ENCODE measurements around the gene TNFSF13. TPM values are rescaled to one million over a fixed set of nuclear protein-coding genes. Genes with fewer than 3 reads are reported as not detected.
A peak's percentile ranks its signal among the peaks of the same experiment; 100 is the strongest.

Gene TNFSF13
- total RNA-seq, 2 donors from 2014 or later, result 11.0 to 16.9 TPM

GRCh38 chr17:7548585-7549400, 9.8 kb upstream of the TNFSF13 start, which contains the start of gene TNFSF12:
Gene TNFSF12 (plus strand): TSS chr17:7549058. CDS start chr17:7549154, 96 bp downstream.
- TF ChIP-seq, protein P1, sequence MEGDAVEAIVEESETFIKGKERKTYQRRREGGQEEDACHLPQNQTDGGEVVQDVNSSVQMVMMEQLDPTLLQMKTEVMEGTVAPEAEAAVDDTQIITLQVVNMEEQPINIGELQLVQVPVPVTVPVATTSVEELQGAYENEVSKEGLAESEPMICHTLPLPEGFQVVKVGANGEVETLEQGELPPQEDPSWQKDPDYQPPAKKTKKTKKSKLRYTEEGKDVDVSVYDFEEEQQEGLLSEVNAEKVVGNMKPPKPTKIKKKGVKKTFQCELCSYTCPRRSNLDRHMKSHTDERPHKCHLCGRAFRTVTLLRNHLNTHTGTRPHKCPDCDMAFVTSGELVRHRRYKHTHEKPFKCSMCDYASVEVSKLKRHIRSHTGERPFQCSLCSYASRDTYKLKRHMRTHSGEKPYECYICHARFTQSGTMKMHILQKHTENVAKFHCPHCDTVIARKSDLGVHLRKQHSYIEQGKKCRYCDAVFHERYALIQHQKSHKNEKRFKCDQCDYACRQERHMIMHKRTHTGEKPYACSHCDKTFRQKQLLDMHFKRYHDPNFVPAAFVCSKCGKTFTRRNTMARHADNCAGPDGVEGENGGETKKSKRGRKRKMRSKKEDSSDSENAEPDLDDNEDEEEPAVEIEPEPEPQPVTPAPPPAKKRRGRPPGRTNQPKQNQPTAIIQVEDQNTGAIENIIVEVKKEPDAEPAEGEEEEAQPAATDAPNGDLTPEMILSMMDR (IDR thresholded peaks at IDR 0.05), result peak in 1 of 2 donors; percentile 60
- DNase-seq (ENCODE audit: low spot score), result no peak
- no peaks in the 10 kb centered on the region for H3K27me3 ChIP-seq
- peaks cover 0 to 22% of the 10 kb centered on the region in 2 donors for H3K4me1 ChIP-seq
- H3K9me3 ChIP-seq, result no peaks in the 10 kb centered on the region
- no peaks in the 10 kb centered on the region for H3K36me3 ChIP-seq
- H3K4me3 ChIP-seq, result peak within 1 kb of the TSS; percentile 54 to 61
- H3K27ac ChIP-seq, result peak within 1 kb of the TSS; percentile 80 to 95

- H3K36me3 ChIP-seq, result no peaks in the 10 kb centered on the region
- peak overlapping the region; percentile 54 to 61 for H3K4me3 ChIP-seq
- no peaks in the 10 kb centered on the region for H3K9me3 ChIP-seq
- TF ChIP-seq, protein P1 (IDR thresholded peaks at IDR 0.05), result no peak
- peak overlapping the region; percentile 80 to 95 for H3K27ac ChIP-seq
- H3K27me3 ChIP-seq, result no peaks in the 10 kb centered on the region
- H3K4me1 ChIP-seq, result peaks cover 0 to 22% of the 10 kb centered on the region in 2 donors
- DNase-seq (ENCODE audit: low spot score), result no peak
Measured at GRCh38 chr17:7549401-7550055, 9.0 kb upstream of the TNFSF13 start.

- Histone ChIP-seq H3K9me3 (no peaks in the 10 kb centered on the region), H3K27me3 (no peaks in the 10 kb centered on the region), H3K27ac (peak overlapping the region; percentile 80 to 95), H3K4me1 (peaks cover 0 to 22% of the 10 kb centered on the region in 2 donors), H3K36me3 (no peaks in the 10 kb centered on the region), H3K4me3 (no peak overlapping the region)
- DNase-seq (ENCODE audit: low spot score), result no peak
- TF ChIP-seq, protein P1 (IDR thresholded peaks at IDR 0.05), result no peak
Measured at GRCh38 chr17:7550344-7550743, 8.2 kb upstream of the TNFSF13 start.

DNA sequence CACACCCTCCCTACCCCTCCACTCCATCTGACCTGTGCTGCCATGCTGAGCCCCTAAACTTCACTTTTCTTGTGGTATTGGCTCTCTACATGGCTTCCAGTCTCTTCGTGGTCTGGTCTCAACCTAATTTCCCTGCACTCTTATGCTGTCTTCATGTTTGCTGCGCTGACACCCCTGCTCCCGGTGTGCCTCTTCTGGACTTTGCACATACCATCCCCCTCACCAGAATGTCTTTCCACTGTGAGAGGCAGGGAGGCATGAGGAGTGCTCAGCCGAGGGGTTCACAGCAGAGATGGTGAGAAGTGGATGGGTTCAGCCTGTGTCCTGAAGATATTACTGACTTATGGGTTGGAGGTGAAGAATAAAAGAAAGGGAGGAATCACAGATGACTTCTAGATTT, 7.2 kb upstream of the TNFSF13 start:
- H3K9me3 ChIP-seq, result no peaks in the 10 kb centered on the region
- H3K4me1 ChIP-seq, result peaks cover 0 to 22% of the 10 kb centered on the region in 2 donors
- TF ChIP-seq, protein P1 (IDR thresholded peaks at IDR 0.05), result no peak
- no peak for DNase-seq (ENCODE audit: low spot score)
- H3K4me3 ChIP-seq, result no peak overlapping the region
- H3K27me3 ChIP-seq, result no peaks in the 10 kb centered on the region
- H3K36me3 ChIP-seq, result no peaks in the 10 kb centered on the region
- no peak overlapping the region for H3K27ac ChIP-seq

GRCh38 chr17:7552621-7553051, 5.9 kb upstream of the TNFSF13 start:
- peaks cover 0 to 30% of the 10 kb centered on the region in 2 donors for H3K4me1 ChIP-seq
- H3K27me3 ChIP-seq, result no peaks in the 10 kb centered on the region
- H3K4me3 ChIP-seq, result no peak overlapping the region
- no peaks in the 10 kb centered on the region for H3K9me3 ChIP-seq
- DNase-seq (ENCODE audit: low spot score), result no peak
- no peaks in the 10 kb centered on the region for H3K36me3 ChIP-seq
- TF ChIP-seq, protein P1 (IDR thresholded peaks at IDR 0.05), result no peak
- no peak overlapping the region for H3K27ac ChIP-seq

All from right atrium auricular region (tissue), 2 donors.